ENCODE measurements around the gene COMT.

COMT gene

DNA sequence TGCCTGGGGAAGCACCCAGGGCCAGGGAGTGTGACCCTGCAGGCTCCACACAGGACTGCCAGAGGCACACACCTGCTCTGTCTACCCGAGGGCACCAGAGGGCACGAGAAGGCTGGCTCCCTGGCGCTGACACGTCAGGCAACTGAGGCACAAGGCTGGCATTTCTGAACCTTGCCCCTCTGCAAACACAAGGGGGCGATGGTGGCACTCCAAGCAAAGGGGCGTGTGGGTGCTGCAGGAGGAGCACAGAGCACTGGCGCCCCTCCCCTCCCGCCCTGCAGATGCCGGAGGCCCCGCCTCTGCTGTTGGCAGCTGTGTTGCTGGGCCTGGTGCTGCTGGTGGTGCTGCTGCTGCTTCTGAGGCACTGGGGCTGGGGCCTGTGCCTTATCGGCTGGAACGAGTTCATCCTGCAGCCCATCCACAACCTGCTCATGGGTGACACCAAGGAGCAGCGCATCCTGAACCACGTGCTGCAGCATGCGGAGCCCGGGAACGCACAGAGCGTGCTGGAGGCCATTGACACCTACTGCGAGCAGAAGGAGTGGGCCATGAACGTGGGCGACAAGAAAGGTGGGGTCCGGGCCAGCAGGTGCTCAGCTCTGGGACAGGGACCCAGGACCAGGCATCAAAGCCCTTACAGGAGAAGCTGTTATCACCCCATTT is 20.8 kb downstream of the COMT start:
- TF ChIP-seq, protein P1, sequence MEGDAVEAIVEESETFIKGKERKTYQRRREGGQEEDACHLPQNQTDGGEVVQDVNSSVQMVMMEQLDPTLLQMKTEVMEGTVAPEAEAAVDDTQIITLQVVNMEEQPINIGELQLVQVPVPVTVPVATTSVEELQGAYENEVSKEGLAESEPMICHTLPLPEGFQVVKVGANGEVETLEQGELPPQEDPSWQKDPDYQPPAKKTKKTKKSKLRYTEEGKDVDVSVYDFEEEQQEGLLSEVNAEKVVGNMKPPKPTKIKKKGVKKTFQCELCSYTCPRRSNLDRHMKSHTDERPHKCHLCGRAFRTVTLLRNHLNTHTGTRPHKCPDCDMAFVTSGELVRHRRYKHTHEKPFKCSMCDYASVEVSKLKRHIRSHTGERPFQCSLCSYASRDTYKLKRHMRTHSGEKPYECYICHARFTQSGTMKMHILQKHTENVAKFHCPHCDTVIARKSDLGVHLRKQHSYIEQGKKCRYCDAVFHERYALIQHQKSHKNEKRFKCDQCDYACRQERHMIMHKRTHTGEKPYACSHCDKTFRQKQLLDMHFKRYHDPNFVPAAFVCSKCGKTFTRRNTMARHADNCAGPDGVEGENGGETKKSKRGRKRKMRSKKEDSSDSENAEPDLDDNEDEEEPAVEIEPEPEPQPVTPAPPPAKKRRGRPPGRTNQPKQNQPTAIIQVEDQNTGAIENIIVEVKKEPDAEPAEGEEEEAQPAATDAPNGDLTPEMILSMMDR (IDR thresholded peaks at IDR 0.05; ENCODE audit: low read depth, low read length): peak; percentile 69
- DNase-seq (ENCODE audit: extremely low read depth, low read depth): no peak

GRCh38 chr22:19962909-19963806 is 21.6 kb downstream of the COMT start:
- TF ChIP-seq, protein P1 (IDR thresholded peaks at IDR 0.05; ENCODE audit: low read depth, low read length): no peak
- no peak for DNase-seq (ENCODE audit: extremely low read depth, low read depth)

DNA sequence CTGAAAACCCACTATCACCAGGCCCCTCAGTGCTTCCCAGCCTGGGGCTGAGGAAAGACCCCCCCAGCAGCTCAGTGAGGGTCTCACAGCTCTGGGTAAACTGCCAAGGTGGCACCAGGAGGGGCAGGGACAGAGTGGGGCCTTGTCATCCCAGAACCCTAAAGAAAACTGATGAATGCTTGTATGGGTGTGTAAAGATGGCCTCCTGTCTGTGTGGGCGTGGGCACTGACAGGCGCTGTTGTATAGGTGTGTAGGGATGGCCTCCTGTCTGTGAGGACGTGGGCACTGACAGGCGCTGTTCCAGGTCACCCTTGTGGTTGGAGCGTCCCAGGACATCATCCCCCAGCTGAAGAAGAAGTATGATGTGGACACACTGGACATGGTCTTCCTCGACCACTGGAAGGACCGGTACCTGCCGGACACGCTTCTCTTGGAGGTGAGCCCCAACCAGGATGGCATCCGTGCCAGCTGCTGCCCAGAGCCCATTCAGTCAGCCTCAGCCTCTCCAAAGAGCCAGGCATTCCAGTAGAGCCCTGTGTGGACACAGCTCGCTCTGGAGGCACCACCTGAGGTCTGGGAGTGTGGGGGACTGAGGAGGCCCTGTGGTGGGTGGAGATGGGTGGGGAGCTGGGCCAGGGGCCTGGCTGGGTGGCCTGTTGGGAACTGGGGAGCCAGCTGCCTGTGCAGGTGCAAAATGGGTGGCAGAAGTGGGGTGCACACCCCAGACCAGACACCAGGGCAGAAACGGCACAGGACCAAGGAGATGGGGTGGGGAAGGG is 22.5 kb downstream of the COMT start:
- DNase-seq (ENCODE audit: extremely low read depth, low read depth): no peak
- TF ChIP-seq, protein P1 (IDR thresholded peaks at IDR 0.05; ENCODE audit: low read depth, low read length): no peak

DNA sequence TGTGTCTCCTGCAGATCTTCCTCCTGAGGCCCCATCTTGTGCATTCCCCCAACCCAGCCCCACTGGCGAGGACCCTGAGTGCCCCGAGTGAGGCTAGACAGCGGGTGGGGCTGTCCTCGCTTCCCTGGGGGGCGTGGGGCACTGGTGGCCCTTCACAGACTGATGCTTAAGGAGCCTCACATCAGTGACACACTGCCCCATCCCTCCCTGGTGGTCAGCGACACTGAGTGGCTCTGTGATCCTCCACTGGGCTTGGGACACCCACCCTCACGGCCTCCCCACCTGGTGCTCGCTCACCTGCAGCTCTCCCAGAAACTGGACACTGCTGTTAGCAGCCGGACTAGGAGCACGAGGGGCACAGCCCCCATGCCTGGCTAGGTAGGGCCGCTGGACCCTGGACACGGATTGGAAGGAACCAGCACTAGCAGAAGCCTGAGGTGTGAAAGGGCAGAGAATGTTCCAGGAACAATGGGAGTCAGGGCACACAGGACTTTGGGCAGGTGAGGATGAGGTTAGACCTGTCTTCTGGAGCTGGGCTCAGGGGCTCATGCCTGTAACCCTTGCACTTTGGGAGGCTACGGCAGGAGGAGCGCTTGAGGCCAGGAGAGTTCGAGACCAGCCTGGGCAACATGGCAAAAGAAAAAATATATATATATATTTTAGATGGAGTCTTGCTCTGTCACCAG is 23.3 kb downstream of the COMT start:
- TF ChIP-seq, protein P1 (IDR thresholded peaks at IDR 0.05; ENCODE audit: low read depth, low read length): no peak

GRCh38 chr22:19965771-19966709 is 24.5 kb downstream of the COMT start:
- no peak for DNase-seq (ENCODE audit: extremely low read depth, low read depth)
- TF ChIP-seq, protein P1 (IDR thresholded peaks at IDR 0.05; ENCODE audit: low read depth, low read length): peak; percentile 33

More for the DNA sequence above, 23.3 kb downstream of the COMT start:
- DNase-seq (ENCODE audit: extremely low read depth, low read depth): no peak
